HT1080 (cell line): ENCODE data around the gene AHDC1. TPM values are rescaled to one million over a fixed set of nuclear protein-coding genes. Genes with fewer than 3 reads are reported as not detected.

Experiments
- DNase-seq: peaks from one replicate; pipeline ENCODE4 v3.0.0-alpha.2; 2015; ENCODE audit warnings: low read depth
- total RNA-seq: library from RNA; depleted of rRNA; stranded (reverse); fragments of >200 nt; shearing (Covaris generic); gene quantifications from 2 replicates; pipeline ENCODE4 v1.2.3, GENCODE V29; 2014

The AHDC1 gene
- total RNA-seq, 1 experiment from 2014 or later = 10.3 TPM

GRCh38 chr1:27552911-27553420, 51.0 kb downstream of the AHDC1 start:
- DNase-seq = no peak

- no peak for DNase-seq
Observed at GRCh38 chr1:27551953-27552312, 52.0 kb downstream of the AHDC1 start.

- no peak for DNase-seq
Observed at GRCh38 chr1:27551170-27551952, 52.6 kb downstream of the AHDC1 start.

- DNase-seq = no peak
Observed at GRCh38 chr1:27550510-27551169, 53.3 kb downstream of the AHDC1 start.

- DNase-seq = no peak
Observed at GRCh38 chr1:27549807-27550408, 54.0 kb downstream of the AHDC1 start.

- DNase-seq = no peak
Observed at GRCh38 chr1:27548858-27549719, 54.9 kb downstream of the AHDC1 start.

GRCh38 chr1:27548136-27548853, 55.6 kb downstream of the AHDC1 start:
- no peak for DNase-seq

- DNase-seq = no peak
Observed at GRCh38 chr1:27547220-27548116, 56.5 kb downstream of the AHDC1 start.

GRCh38 chr1:27545876-27546275, 58.1 kb downstream of the AHDC1 start:
- DNase-seq = no peak

GRCh38 chr1:27545271-27545670, 58.7 kb downstream of the AHDC1 start:
- DNase-seq = no peak

GRCh38 chr1:27544834-27545233, 59.1 kb downstream of the AHDC1 start:
- DNase-seq = no peak

- no peak for DNase-seq
Observed at GRCh38 chr1:27543284-27543683, 60.7 kb downstream of the AHDC1 start.

GRCh38 chr1:27542463-27543273, 61.3 kb downstream of the AHDC1 start:
- DNase-seq = peak; percentile 94

- peak; percentile 95 for DNase-seq
Observed at GRCh38 chr1:27539901-27540861, 63.8 kb downstream of the AHDC1 start.

- peak; percentile 84 for DNase-seq
Observed at GRCh38 chr1:27538793-27539192, 65.2 kb downstream of the AHDC1 start.

GRCh38 chr1:27538305-27538676, 65.7 kb downstream of the AHDC1 start:
- DNase-seq = peak; percentile 26

- peak; percentile 41 for DNase-seq
Observed at GRCh38 chr1:27536767-27537166, 67.2 kb downstream of the AHDC1 start.
